ENCODE measurements around the gene MUC12. TPM values are rescaled to one million over a fixed set of nuclear protein-coding genes. Genes with fewer than 3 reads are reported as not detected.

The MUC12 gene
- total and polyA plus RNA-seq, 7 donors = 0.02 to 0.13 (median 0.09) TPM; not detected in 4

GRCh38 chr7:100944138-100944537, 25.2 kb upstream of the MUC12 start:
- ATAC-seq (no peak), DNase-seq (no peak)
- Histone ChIP-seq H3K9me3 (peaks cover 4% of the 10 kb centered on the region), H3K27ac (no peak overlapping the region), H3K4me1 (no peaks in the 10 kb centered on the region), H3K36me3 (ENCODE audit: insufficient read depth in 1 of 2, low read depth in 1 of 2) (no peaks in the 10 kb centered on the region), H3K27me3 (ENCODE audit: insufficient read depth in 3 of 3, low read length in 2 of 3) (peaks cover 0 to 3% (median 0%) of the 10 kb centered on the region in 3 donors), H3K4me3 (no peak overlapping the region)
- intact Hi-C loops (cut with DNase I) = no loop called here
- TF ChIP-seq, protein P1, sequence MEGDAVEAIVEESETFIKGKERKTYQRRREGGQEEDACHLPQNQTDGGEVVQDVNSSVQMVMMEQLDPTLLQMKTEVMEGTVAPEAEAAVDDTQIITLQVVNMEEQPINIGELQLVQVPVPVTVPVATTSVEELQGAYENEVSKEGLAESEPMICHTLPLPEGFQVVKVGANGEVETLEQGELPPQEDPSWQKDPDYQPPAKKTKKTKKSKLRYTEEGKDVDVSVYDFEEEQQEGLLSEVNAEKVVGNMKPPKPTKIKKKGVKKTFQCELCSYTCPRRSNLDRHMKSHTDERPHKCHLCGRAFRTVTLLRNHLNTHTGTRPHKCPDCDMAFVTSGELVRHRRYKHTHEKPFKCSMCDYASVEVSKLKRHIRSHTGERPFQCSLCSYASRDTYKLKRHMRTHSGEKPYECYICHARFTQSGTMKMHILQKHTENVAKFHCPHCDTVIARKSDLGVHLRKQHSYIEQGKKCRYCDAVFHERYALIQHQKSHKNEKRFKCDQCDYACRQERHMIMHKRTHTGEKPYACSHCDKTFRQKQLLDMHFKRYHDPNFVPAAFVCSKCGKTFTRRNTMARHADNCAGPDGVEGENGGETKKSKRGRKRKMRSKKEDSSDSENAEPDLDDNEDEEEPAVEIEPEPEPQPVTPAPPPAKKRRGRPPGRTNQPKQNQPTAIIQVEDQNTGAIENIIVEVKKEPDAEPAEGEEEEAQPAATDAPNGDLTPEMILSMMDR (IDR thresholded peaks at IDR 0.05) = no peak
- 77 to 84% (median 78%) methylated on average over 4 of the region's 4 CpGs for WGBS, 3 donors

DNA sequence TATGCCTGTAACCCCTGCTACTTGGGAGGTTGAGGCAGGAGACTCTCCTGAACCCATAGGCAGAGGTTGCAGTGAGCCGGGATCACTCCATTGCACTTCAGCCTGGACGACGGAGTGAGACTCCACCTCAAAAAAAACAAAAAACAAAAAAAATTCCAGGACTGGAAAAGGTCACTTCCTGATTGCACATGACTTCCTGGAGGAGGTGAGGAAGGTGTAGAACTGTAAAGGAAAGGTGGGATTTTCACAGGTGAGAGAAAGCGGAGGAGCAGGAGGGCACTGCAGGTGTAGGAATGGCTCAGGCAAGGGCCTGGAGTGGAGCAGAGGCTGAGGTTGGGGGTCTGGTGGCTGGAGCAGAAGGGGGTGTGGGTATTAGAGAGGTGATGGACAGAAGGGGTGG, 23.3 kb upstream of the MUC12 start:
- H3K27me3 ChIP-seq (ENCODE audit: insufficient read depth in 3 of 3, low read length in 2 of 3) = peaks cover 0 to 7% (median 3%) of the 10 kb centered on the region in 3 donors
- no peak for DNase-seq
- no peaks in the 10 kb centered on the region for H3K36me3 ChIP-seq (ENCODE audit: insufficient read depth in 1 of 2, low read depth in 1 of 2)
- no peaks in the 10 kb centered on the region for H3K9me3 ChIP-seq
- H3K4me3 ChIP-seq = no peak overlapping the region
- intact Hi-C loops (cut with DNase I) = no loop called here
- 87 to 91% (median 89%) methylated on average over 4 of the region's 4 CpGs for WGBS, 3 donors
- ATAC-seq = no peak
- TF ChIP-seq, protein P1 (IDR thresholded peaks at IDR 0.05) = no peak
- no peaks in the 10 kb centered on the region for H3K4me1 ChIP-seq
- H3K27ac ChIP-seq = no peak overlapping the region

DNA sequence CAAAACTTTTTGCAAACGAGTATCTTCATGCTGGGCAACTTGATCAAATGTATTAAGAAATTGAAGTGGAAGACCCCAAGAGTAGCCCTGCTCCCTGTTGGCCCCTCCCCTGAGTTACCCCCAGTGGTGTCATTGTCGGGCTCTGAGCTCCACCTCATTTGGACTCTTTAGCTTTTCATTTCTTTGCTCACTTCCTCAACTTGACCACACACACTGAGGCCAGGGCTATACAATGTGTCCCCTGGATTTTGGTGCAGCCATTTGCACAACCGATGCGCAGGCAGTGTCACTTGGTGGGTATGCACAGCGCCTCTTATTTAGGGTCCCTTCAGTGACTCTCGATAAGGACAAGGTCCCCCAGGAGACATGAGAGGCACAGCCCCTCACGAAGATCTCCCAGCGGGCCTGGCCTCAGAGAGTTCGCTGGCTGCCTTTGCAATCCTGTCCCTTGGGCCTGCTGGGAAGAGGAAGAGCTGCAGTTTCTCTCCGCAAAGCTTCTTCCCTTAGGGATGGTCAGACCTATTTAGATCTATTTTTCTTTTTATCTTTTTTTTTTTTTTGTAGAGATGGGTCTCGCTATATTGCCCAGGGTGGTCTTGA, 22.5 kb upstream of the MUC12 start:
- no peaks in the 10 kb centered on the region for H3K9me3 ChIP-seq
- H3K4me1 ChIP-seq = no peaks in the 10 kb centered on the region
- intact Hi-C loops (cut with DNase I) = no loop called here
- TF ChIP-seq, protein P1 (IDR thresholded peaks at IDR 0.05) = no peak
- H3K4me3 ChIP-seq = no peak overlapping the region
- H3K36me3 ChIP-seq (ENCODE audit: insufficient read depth in 1 of 2, low read depth in 1 of 2) = no peaks in the 10 kb centered on the region
- peaks cover 0 to 12% (median 3%) of the 10 kb centered on the region in 3 donors for H3K27me3 ChIP-seq (ENCODE audit: insufficient read depth in 3 of 3, low read length in 2 of 3)
- H3K27ac ChIP-seq = no peak overlapping the region
- DNase-seq (no peak), ATAC-seq (no peak)
- WGBS, 3 donors = 70 to 78% (median 76%) methylated on average over 11 of the region's 11 CpGs

- Histone ChIP-seq H3K27ac (no peak overlapping the region), H3K27me3 (ENCODE audit: insufficient read depth in 3 of 3, low read length in 2 of 3) (peaks cover 0 to 19% (median 3%) of the 10 kb centered on the region in 3 donors), H3K4me1 (no peaks in the 10 kb centered on the region), H3K9me3 (no peaks in the 10 kb centered on the region), H3K4me3 (no peak overlapping the region), H3K36me3 (ENCODE audit: insufficient read depth in 1 of 2, low read depth in 1 of 2) (no peaks in the 10 kb centered on the region)
- intact Hi-C loops (cut with DNase I) = no loop called here
- TF ChIP-seq, protein P1 (IDR thresholded peaks at IDR 0.05) = no peak
- no peak for ATAC-seq
- WGBS, 3 donors = 64 to 72% (median 72%) methylated on average over 5 of the region's 5 CpGs
- no peak for DNase-seq
These were observed 21.6 kb upstream of the MUC12 start for GRCh38 chr7:100947792-100948191.
